WTC11 (cell line): Measurements from ENCODE around the gene DPP7. TPM values are rescaled to one million over a fixed set of nuclear protein-coding genes. Genes with fewer than 3 reads are reported as not detected.

ENCODE experiments used
- ATAC-seq: fragments of 200-7000 bp; cut with Tn5 transposase; 2 replicates; pipeline ENCODE4 v1.10.0; 2021; ENCODE audit warnings: mild to moderate bottlenecking, moderate library complexity
- CTCF ChIA-PET: fragments of 300-600 bp; sonication (Branson Sonifier 250); formaldehyde crosslinking; loops from one replicate; lab custom pipeline; 2021; ENCODE audit warnings: antibody characterized with exemption; lab: Charles Lee
- POLR2A ChIA-PET: fragments of 350-600 bp; sonication (Branson Sonifier 250); formaldehyde crosslinking; loops from one replicate; lab custom pipeline; 2021; ENCODE audit warnings: antibody characterized with exemption; lab: Charles Lee
- DNase-seq: peaks from one replicate; pipeline ENCODE4 v3.0.0; 2021; ENCODE audit warnings: low spot score
- H3K27ac Mint-ChIP-seq: 2 replicates; pipeline ENCODE4 v1.8.0; 2021; ENCODE audit warnings: mixed read lengths
- H3K27me3 Mint-ChIP-seq: 2 replicates; pipeline ENCODE4 v1.8.0; 2021; ENCODE audit warnings: low read depth, mild to moderate bottlenecking, moderate library complexity, mixed read lengths
- H3K36me3 Mint-ChIP-seq: 2 replicates; pipeline ENCODE4 v1.8.0; 2021; ENCODE audit warnings: mixed read lengths
- H3K4me1 Mint-ChIP-seq: 2 replicates; pipeline ENCODE4 v1.8.0; 2022; ENCODE audit warnings: mixed read lengths
- H3K4me3 Mint-ChIP-seq: 2 replicates; pipeline ENCODE4 v1.8.0; 2021; ENCODE audit warnings: mild to moderate bottlenecking, moderate library complexity, mixed read lengths
- H3K9me3 Mint-ChIP-seq: 2 replicates; pipeline ENCODE4 v1.8.0; 2021; ENCODE audit warnings: mixed read lengths
- GABPB1 ChIP-seq: sonication (generic); formaldehyde crosslinking; IDR thresholded peaks from 2 replicates; pipeline ENCODE4 v1.8.1; 2023; ENCODE audit warnings: mild to moderate bottlenecking, missing genetic modification reagents
- HMGA2 ChIP-seq: fragments of 250-450 bp; sonication (Bioruptor Pico); IDR thresholded peaks from 2 replicates; pipeline ENCODE4 v1.4.0; 2021; ENCODE audit warnings: mild to moderate bottlenecking, moderate library complexity
- IRF2 ChIP-seq: sonication (generic); formaldehyde crosslinking; IDR thresholded peaks from 2 replicates; pipeline ENCODE4 v1.8.0; 2022; ENCODE audit warnings: low read depth, missing genetic modification reagents, borderline replicate concordance
- JUN ChIP-seq: sonication (generic); formaldehyde crosslinking; IDR thresholded peaks from 2 replicates; pipeline ENCODE4 v1.8.0; 2023; ENCODE audit warnings: mild to moderate bottlenecking, missing genetic modification reagents
- KAT7 ChIP-seq: sonication (generic); formaldehyde crosslinking; IDR thresholded peaks from 2 replicates; pipeline ENCODE4 v1.8.1; 2023; ENCODE audit warnings: missing genetic modification reagents, mild to moderate bottlenecking, borderline replicate concordance
- NFYB ChIP-seq: sonication (generic); formaldehyde crosslinking; conservative IDR thresholded peaks from 2 replicates; pipeline ENCODE4 v1.8.0; 2022; ENCODE audit warnings: low read depth, missing genetic modification reagents
- OVOL2 ChIP-seq: fragments of 250-450 bp; sonication (Bioruptor Pico); IDR thresholded peaks from 2 replicates; pipeline ENCODE4 v1.9.0; 2021; ENCODE audit warnings: mild to moderate bottlenecking, borderline replicate concordance
- RELA ChIP-seq: sonication (generic); formaldehyde crosslinking; IDR thresholded peaks from 2 replicates; pipeline ENCODE4 v1.8.1; 2022; ENCODE audit warnings: missing genetic modification reagents, mild to moderate bottlenecking, borderline replicate concordance
- SMAD3 ChIP-seq: sonication (generic); formaldehyde crosslinking; IDR thresholded peaks from 2 replicates; pipeline ENCODE4 v1.8.0; 2022; ENCODE audit warnings: missing genetic modification reagents, mild to moderate bottlenecking, borderline replicate concordance
- SMAD4 ChIP-seq: sonication (generic); formaldehyde crosslinking; IDR thresholded peaks from 2 replicates; pipeline ENCODE4 v1.8.0; 2022; ENCODE audit warnings: mild to moderate bottlenecking, missing genetic modification reagents
- TEAD4 ChIP-seq: sonication (generic); formaldehyde crosslinking; IDR thresholded peaks from 2 replicates; pipeline ENCODE4 v1.8.0; 2022; ENCODE audit warnings: mild to moderate bottlenecking, missing genetic modification reagents
- ZBTB21 ChIP-seq: sonication (generic); formaldehyde crosslinking; IDR thresholded peaks from 2 replicates; pipeline ENCODE4 v1.8.1; 2023; ENCODE audit warnings: mild to moderate bottlenecking, missing genetic modification reagents, borderline replicate concordance
- ZNF138 ChIP-seq: sonication (generic); formaldehyde crosslinking; conservative IDR thresholded peaks from 2 replicates; pipeline ENCODE4 v1.8.1; 2022; ENCODE audit warnings: mild to moderate bottlenecking, moderate library complexity, missing genetic modification reagents
- ZNF263 ChIP-seq: sonication (generic); formaldehyde crosslinking; IDR thresholded peaks from 2 replicates; pipeline ENCODE4 v1.8.1; 2022; ENCODE audit warnings: low read depth, mild to moderate bottlenecking, moderate library complexity, missing genetic modification reagents
- total RNA-seq: library from RNA; stranded (reverse); gene quantifications from 3 replicates; pipeline ENCODE4 v1.2.3, GENCODE V29; 2021
- TF ChIP-seq, protein P1 (sequence below): sonication (generic); formaldehyde crosslinking; IDR thresholded peaks from 2 replicates; pipeline ENCODE4 v1.8.1; 2022; ENCODE audit warnings: low read depth, missing genetic modification reagents, borderline replicate concordance
- TF ChIP-seq, protein P2 (sequence below): sonication (generic); formaldehyde crosslinking; conservative IDR thresholded peaks from 2 replicates; pipeline ENCODE4 v1.8.1; 2022; ENCODE audit warnings: mild to moderate bottlenecking, missing genetic modification reagents
- TF ChIP-seq, protein P3 (sequence below): sonication (generic); formaldehyde crosslinking; IDR thresholded peaks from 2 replicates; pipeline ENCODE4 v1.8.0; 2022; ENCODE audit warnings: mild to moderate bottlenecking, missing genetic modification reagents
- TF ChIP-seq, protein P4 (sequence below): sonication (generic); formaldehyde crosslinking; IDR thresholded peaks from 2 replicates; pipeline ENCODE4 v1.8.0; 2022; ENCODE audit warnings: mild to moderate bottlenecking, missing genetic modification reagents
- TF ChIP-seq, protein P5 (sequence below): sonication (generic); formaldehyde crosslinking; IDR thresholded peaks from 2 replicates; pipeline ENCODE4 v1.8.0; 2022; ENCODE audit warnings: missing genetic modification reagents

The DPP7 gene
- total RNA-seq, 1 experiment from 2014 or later: 38.9 TPM

DNA sequence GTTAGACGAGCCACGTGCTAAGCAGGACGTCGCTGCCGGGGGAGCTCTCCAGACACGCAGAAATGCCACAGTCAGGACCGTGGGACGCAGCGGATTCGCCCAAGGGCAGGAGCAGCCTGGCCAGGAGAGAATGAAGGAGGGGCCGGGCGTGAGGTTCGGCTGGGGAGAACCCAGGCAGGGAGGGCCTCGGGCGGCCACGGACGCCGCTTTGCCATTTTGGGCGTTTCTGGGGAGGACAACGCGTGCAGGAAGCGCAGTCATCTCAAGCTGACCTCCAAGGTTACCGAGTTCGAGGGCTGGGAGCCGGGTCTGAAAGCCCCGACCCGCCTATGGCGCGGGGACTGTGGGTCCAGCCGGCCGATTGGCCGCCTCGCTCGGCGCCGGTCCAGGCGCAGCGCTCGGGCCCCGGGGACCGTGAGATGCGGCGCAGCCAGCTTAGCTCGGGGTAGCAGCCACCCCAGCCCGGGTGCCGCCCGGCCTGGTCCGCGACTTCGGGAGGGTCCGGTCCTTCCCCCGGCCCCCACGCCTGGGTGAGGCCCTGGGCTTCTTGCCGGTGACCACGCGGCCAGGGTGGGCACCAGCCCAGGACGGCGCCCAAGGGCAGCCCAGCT lies 28.5 kb downstream of the DPP7 start:
- peaks cover 9% of the 10 kb centered on the region for H3K27me3 Mint-ChIP-seq
- peak overlapping the region; percentile 84 for H3K4me3 Mint-ChIP-seq
- H3K4me1 Mint-ChIP-seq: peaks cover 16% of the 10 kb centered on the region
- TF ChIP-seq OVOL2 (CRISPR knock-in tag): no peak
- TF ChIP-seq TEAD4 (CRISPR knock-in tag): no peak
- TF ChIP-seq, protein P1, sequence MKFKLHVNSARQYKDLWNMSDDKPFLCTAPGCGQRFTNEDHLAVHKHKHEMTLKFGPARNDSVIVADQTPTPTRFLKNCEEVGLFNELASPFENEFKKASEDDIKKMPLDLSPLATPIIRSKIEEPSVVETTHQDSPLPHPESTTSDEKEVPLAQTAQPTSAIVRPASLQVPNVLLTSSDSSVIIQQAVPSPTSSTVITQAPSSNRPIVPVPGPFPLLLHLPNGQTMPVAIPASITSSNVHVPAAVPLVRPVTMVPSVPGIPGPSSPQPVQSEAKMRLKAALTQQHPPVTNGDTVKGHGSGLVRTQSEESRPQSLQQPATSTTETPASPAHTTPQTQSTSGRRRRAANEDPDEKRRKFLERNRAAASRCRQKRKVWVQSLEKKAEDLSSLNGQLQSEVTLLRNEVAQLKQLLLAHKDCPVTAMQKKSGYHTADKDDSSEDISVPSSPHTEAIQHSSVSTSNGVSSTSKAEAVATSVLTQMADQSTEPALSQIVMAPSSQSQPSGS (CRISPR knock-in tag): no peak
- no peak for TF ChIP-seq JUN
- TF ChIP-seq, protein P2, sequence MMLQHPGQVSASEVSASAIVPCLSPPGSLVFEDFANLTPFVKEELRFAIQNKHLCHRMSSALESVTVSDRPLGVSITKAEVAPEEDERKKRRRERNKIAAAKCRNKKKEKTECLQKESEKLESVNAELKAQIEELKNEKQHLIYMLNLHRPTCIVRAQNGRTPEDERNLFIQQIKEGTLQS: no peak
- TF ChIP-seq, protein P3, sequence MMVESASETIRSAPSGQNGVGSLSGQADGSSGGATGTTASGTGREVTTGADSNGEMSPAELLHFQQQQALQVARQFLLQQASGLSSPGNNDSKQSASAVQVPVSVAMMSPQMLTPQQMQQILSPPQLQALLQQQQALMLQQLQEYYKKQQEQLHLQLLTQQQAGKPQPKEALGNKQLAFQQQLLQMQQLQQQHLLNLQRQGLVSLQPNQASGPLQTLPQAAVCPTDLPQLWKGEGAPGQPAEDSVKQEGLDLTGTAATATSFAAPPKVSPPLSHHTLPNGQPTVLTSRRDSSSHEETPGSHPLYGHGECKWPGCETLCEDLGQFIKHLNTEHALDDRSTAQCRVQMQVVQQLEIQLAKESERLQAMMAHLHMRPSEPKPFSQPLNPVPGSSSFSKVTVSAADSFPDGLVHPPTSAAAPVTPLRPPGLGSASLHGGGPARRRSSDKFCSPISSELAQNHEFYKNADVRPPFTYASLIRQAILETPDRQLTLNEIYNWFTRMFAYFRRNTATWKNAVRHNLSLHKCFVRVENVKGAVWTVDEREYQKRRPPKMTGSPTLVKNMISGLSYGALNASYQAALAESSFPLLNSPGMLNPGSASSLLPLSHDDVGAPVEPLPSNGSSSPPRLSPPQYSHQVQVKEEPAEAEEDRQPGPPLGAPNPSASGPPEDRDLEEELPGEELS (CRISPR knock-in tag): 0 out of 2 replicates have a peak, but pooled peaks have one; percentile 8
- TF ChIP-seq IRF2 (CRISPR knock-in tag): no peak
- TF ChIP-seq HMGA2: no peak
- TF ChIP-seq ZNF138 (CRISPR knock-in tag): no peak
- TF ChIP-seq SMAD4 (CRISPR knock-in tag): no peak
- no peak for TF ChIP-seq RELA
- TF ChIP-seq GABPB1 (CRISPR knock-in tag): no peak
- TF ChIP-seq ZNF263 (CRISPR knock-in tag): no peak
- TF ChIP-seq NFYB (CRISPR knock-in tag): no peak
- 0 out of 2 replicates have a peak, but pooled peaks have one; percentile 8 for TF ChIP-seq KAT7
- TF ChIP-seq, protein P4, sequence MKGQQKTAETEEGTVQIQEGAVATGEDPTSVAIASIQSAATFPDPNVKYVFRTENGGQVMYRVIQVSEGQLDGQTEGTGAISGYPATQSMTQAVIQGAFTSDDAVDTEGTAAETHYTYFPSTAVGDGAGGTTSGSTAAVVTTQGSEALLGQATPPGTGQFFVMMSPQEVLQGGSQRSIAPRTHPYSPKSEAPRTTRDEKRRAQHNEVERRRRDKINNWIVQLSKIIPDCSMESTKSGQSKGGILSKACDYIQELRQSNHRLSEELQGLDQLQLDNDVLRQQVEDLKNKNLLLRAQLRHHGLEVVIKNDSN (CRISPR knock-in tag): no peak
- peak; percentile 29; the same call in 1 of the 2 replicates for TF ChIP-seq SMAD3 (CRISPR knock-in tag)
- TF ChIP-seq, protein P5, sequence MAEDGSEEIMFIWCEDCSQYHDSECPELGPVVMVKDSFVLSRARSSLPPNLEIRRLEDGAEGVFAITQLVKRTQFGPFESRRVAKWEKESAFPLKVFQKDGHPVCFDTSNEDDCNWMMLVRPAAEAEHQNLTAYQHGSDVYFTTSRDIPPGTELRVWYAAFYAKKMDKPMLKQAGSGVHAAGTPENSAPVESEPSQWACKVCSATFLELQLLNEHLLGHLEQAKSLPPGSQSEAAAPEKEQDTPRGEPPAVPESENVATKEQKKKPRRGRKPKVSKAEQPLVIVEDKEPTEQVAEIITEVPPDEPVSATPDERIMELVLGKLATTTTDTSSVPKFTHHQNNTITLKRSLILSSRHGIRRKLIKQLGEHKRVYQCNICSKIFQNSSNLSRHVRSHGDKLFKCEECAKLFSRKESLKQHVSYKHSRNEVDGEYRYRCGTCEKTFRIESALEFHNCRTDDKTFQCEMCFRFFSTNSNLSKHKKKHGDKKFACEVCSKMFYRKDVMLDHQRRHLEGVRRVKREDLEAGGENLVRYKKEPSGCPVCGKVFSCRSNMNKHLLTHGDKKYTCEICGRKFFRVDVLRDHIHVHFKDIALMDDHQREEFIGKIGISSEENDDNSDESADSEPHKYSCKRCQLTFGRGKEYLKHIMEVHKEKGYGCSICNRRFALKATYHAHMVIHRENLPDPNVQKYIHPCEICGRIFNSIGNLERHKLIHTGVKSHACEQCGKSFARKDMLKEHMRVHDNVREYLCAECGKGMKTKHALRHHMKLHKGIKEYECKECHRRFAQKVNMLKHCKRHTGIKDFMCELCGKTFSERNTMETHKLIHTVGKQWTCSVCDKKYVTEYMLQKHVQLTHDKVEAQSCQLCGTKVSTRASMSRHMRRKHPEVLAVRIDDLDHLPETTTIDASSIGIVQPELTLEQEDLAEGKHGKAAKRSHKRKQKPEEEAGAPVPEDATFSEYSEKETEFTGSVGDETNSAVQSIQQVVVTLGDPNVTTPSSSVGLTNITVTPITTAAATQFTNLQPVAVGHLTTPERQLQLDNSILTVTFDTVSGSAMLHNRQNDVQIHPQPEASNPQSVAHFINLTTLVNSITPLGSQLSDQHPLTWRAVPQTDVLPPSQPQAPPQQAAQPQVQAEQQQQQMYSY (CRISPR knock-in tag): no peak
- TF ChIP-seq ZBTB21 (CRISPR knock-in tag): no peak
- ChIA-PET CTCF (interaction anchor here (0.6 to 8.7 kb wide), 21 partner anchors 8 to 337 kb away, joined by 3 to 177 read pairs (median 7); partner anchors contain the start of genes EXD3, NOXA1, NPDC1 and NRARP), POLR2A (interaction anchor here (1.0 to 2.2 kb wide), 10 partner anchors 9 to 156 kb away, joined by 3 to 21 read pairs (median 4); partner anchors contain the start of genes LRRC26, SAPCD2, TPRN and TUBB4B)
- ATAC-seq (peak; percentile 2), DNase-seq (peak; percentile 36)
- peak overlapping the region; percentile 89; the same call in 1 of the 2 replicates for H3K27ac Mint-ChIP-seq
- no peaks in the 10 kb centered on the region for H3K9me3 Mint-ChIP-seq
- peaks cover 6% of the 10 kb centered on the region for H3K36me3 Mint-ChIP-seq
